ENCODE measurements around the gene PF4V1.

The PF4V1 gene

GRCh38 chr4:73853246-73853704 is at the start of gene PF4V1:
Gene PF4V1 (plus strand): TSS chr4:73853296. CDS start chr4:73853363, 67 bp downstream.
- no peak for DNase-seq

GRCh38 chr4:73810191-73810590 is 42.9 kb upstream of the PF4V1 start:
- DNase-seq, result no peak

- no peak for DNase-seq
Observed at GRCh38 chr4:73811841-73812240, 41.3 kb upstream of the PF4V1 start.

- no peak for DNase-seq
Observed at GRCh38 chr4:73814679-73815078, 38.4 kb upstream of the PF4V1 start.

GRCh38 chr4:73815145-73815544 is 38.0 kb upstream of the PF4V1 start:
- DNase-seq, result peak; percentile 33

GRCh38 chr4:73816814-73817213 is 36.3 kb upstream of the PF4V1 start:
- DNase-seq, result no peak

- DNase-seq, result no peak
Observed at GRCh38 chr4:73817341-73817740, 35.8 kb upstream of the PF4V1 start.

- no peak for DNase-seq
Observed at GRCh38 chr4:73821325-73821724, 31.8 kb upstream of the PF4V1 start.

- DNase-seq, result no peak
Observed at GRCh38 chr4:73822389-73822788, 30.7 kb upstream of the PF4V1 start.

GRCh38 chr4:73822812-73823504 is 30.1 kb upstream of the PF4V1 start:
- DNase-seq, result peak; percentile 6

- no peak for DNase-seq
Observed at GRCh38 chr4:73823760-73824159, 29.3 kb upstream of the PF4V1 start.

- no peak for DNase-seq
Observed at GRCh38 chr4:73828956-73829355, 24.1 kb upstream of the PF4V1 start.

GRCh38 chr4:73831569-73831968 is 21.5 kb upstream of the PF4V1 start:
- no peak for DNase-seq

GRCh38 chr4:73832651-73833237 is 20.4 kb upstream of the PF4V1 start:
- peak; percentile 30 for DNase-seq

GRCh38 chr4:73836373-73837279 is 16.5 kb upstream of the PF4V1 start, which contains the start of gene CXCL6:
Gene CXCL6 (plus strand): TSS chr4:73836678. CDS start chr4:73836751, 73 bp downstream.
- no peak for DNase-seq

GRCh38 chr4:73839071-73839470 is 14.0 kb upstream of the PF4V1 start:
- no peak for DNase-seq

- DNase-seq, result no peak
Observed at GRCh38 chr4:73839715-73840114, 13.4 kb upstream of the PF4V1 start.

GRCh38 chr4:73841243-73841925 is 11.7 kb upstream of the PF4V1 start:
- no peak for DNase-seq

- no peak for DNase-seq
Observed at GRCh38 chr4:73842696-73843095, 10.4 kb upstream of the PF4V1 start.

GRCh38 chr4:73843369-73843768 is 9.7 kb upstream of the PF4V1 start:
- DNase-seq, result no peak

GRCh38 chr4:73844345-73844744 is 8.8 kb upstream of the PF4V1 start:
- no peak for DNase-seq

- DNase-seq, result no peak
Observed at GRCh38 chr4:73844806-73845205, 8.3 kb upstream of the PF4V1 start.
